Measurements from ENCODE around the gene LEMD2.

DNA sequence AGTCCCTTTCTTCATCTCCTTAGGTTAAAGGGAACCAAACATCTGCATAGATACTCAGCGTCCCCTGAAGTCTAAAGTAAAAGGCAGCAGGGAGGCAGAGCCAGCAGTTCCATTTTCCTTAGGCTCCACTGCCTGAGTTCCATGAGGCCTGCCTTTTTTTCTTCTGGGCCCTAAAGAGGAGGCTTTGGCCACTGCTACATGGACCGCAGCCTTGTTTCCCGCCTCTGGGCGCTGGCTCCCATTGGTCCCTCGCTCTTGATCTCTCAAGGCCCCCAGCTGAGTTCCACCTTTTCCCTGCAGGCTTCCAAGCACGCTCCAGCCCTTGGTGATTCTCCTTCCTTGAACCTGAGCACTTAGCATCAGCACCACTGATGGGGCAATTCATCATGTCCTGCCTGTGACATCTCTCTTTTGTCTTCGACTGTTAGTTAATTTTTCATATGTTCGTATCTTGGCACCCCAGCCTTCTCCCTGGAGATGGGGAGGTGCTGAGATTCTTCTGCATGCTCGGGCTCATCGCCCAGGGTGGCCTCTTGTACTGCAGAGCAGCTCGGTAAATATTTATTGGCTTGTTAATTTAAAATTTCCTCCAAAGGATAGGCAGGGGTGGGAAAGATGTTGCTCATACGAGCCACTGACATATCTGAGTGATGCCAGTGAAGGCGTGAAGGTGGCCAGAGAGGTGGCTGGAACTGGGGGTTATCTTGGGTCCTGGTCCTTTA, 11.5 kb upstream of the LEMD2 start:
- TF ChIP-seq POLR2A (IDR thresholded peaks at IDR 0.05), result no peak
- TF ChIP-seq, protein P1, sequence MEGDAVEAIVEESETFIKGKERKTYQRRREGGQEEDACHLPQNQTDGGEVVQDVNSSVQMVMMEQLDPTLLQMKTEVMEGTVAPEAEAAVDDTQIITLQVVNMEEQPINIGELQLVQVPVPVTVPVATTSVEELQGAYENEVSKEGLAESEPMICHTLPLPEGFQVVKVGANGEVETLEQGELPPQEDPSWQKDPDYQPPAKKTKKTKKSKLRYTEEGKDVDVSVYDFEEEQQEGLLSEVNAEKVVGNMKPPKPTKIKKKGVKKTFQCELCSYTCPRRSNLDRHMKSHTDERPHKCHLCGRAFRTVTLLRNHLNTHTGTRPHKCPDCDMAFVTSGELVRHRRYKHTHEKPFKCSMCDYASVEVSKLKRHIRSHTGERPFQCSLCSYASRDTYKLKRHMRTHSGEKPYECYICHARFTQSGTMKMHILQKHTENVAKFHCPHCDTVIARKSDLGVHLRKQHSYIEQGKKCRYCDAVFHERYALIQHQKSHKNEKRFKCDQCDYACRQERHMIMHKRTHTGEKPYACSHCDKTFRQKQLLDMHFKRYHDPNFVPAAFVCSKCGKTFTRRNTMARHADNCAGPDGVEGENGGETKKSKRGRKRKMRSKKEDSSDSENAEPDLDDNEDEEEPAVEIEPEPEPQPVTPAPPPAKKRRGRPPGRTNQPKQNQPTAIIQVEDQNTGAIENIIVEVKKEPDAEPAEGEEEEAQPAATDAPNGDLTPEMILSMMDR (IDR thresholded peaks at IDR 0.05), result no peak
